ENCODE data around the gene HSD17B14. TPM values are rescaled to one million over a fixed set of nuclear protein-coding genes. Genes with fewer than 3 reads are reported as not detected.

HSD17B14 gene
- total and polyA plus RNA-seq, 2 of the 13 experiments (the other 11 are each of a cell fraction or from before 2014, with no cell fraction given): 0.58 to 1.2 TPM

DNA sequence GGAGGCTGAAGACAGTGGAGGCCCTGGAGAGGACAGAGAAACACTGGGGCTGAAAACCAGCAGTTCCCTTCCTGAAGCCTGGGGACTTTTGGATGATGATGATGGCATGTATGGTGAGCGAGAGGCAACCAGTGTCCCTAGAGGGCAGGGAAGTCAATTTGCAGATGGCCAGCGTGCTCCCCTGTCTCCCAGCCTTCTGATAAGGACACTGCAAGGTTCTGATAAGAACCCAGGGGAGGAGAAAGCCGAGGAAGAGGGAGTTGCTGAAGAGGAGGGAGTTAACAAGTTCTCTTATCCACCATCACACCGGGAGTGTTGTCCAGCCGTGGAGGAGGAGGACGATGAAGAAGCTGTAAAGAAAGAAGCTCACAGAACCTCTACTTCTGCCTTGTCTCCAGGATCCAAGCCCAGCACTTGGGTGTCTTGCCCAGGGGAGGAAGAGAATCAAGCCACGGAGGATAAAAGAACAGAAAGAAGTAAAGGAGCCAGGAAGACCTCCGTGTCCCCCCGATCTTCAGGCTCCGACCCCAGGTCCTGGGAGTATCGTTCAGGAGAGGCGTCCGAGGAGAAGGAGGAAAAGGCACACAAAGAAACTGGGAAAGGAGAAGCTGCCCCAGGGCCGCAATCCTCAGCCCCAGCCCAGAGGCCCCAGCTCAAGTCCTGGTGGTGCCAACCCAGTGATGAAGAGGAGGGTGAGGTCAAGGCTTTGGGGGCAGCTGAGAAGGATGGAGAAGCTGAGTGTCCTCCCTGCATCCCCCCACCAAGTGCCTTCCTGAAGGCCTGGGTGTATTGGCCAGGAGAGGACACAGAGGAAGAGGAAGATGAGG lies 37.4 kb upstream of the HSD17B14 start:
- intact Hi-C loops (cut with micrococcal nuclease; ENCODE audit: unreplicated experiment): loop anchor here (10.0 kb wide), 1 partner anchor 91 kb away; the partner anchor contains the start of gene FTL
- no peak for FAIRE-seq
- WGBS (ENCODE audit: low lambda C conversion rate): 76% methylated on average over 14 of the region's 14 CpGs
- peaks cover 34% of the 10 kb centered on the region for H3K79me2 ChIP-seq (ENCODE audit: insufficient read depth, low read length)
- POLR2A ChIA-PET: interaction anchor here (0.6 to 6.9 kb wide), 9 partner anchors 26 to 119 kb away, joined by 3 to 88 read pairs (median 8); partner anchors contain the start of genes FTL, GYS1, NUCB1 and RUVBL2
- peaks cover 9 to 32% of the 10 kb centered on the region in 2 experiments for H3K36me3 ChIP-seq (replicated peaks in 1 of 2; ENCODE audit: control insufficient read depth in 1 of 2, insufficient read depth in 2 of 2, low read length in 2 of 2)
- H3K4me3 ChIP-seq (replicated peaks in 1 of 3; ENCODE audit: insufficient read depth in 1 of 3, low read depth in 2 of 3, low read length in 3 of 3): peak overlapping the region; percentile 93 to 97 (median 94)
- H4K20me1 ChIP-seq (ENCODE audit: insufficient read depth, low read length): peaks cover 32% of the 10 kb centered on the region
- H3K4me1 ChIP-seq (ENCODE audit: insufficient read depth, low read length): peaks cover 56% of the 10 kb centered on the region
- H2AFZ ChIP-seq (ENCODE audit: low read length): no peak overlapping the region
- no peak for ATAC-seq
- H3K27ac ChIP-seq (ENCODE audit: extremely low read length, insufficient read depth, low read length): peak overlapping the region; percentile 99
- no peaks in the 10 kb centered on the region for H3K9me3 ChIP-seq (ENCODE audit: low read length)
- in situ Hi-C loops (cut with HindIII; ENCODE audit: extremely low pct_ligation_motif_present, low pct_unique_long_range_greater_than_20kb): loop anchor here (5.0 kb wide), 1 partner anchor 89 kb away; no protein-coding TSS in a partner anchor
- DNase-seq (ENCODE audit: low spot score): no peak
- CTCF ChIA-PET (ENCODE audit: low intra/inter-chr PET ratio, low total read pairs): no interaction called here
- no peaks in the 10 kb centered on the region; a peak in 1 of 5 replicates for H3K27me3 ChIP-seq (ENCODE audit: control insufficient read depth in 1 of 2, insufficient read depth in 2 of 2, low read length in 2 of 2)
- H3K9ac ChIP-seq (ENCODE audit: insufficient read depth, low read depth, low read length): peak overlapping the region; percentile 100
- peak overlapping the region; percentile 97 for H3K4me2 ChIP-seq (ENCODE audit: low read depth, low read length)
- no TSS peak for BruUV-seq (replicated peaks)
- TF ChIP-seq ZNF567 (CRISPR knock-in tag; IDR thresholded peaks at IDR 0.05; ENCODE audit: borderline replicate concordance): no peak
- TF ChIP-seq ZNF317 (CRISPR knock-in tag; IDR thresholded peaks at IDR 0.05): no peak
- no peak for TF ChIP-seq ZSCAN12 (CRISPR knock-in tag; IDR thresholded peaks at IDR 0.05)
- no peak for TF ChIP-seq ZNF546 (CRISPR knock-in tag; conservative IDR thresholded peaks at IDR 0.05)
- no peak for TF ChIP-seq TP53 (CRISPR knock-in tag; conservative IDR thresholded peaks at IDR 0.05)
- no peak for TF ChIP-seq ZFAT (CRISPR knock-in tag; conservative IDR thresholded peaks at IDR 0.05)
- TF ChIP-seq ZNF451 (CRISPR knock-in tag; IDR thresholded peaks at IDR 0.05): no peak
- no peak for TF ChIP-seq ELF1 (CRISPR knock-in tag; IDR thresholded peaks at IDR 0.05)
- TF ChIP-seq CEBPB (IDR thresholded peaks at IDR 0.05; ENCODE audit: borderline replicate concordance, low read depth, low read length): no peak
- no peak for TF ChIP-seq HOXA5 (CRISPR knock-in tag; IDR thresholded peaks at IDR 0.05)
- TF ChIP-seq, protein P1, sequence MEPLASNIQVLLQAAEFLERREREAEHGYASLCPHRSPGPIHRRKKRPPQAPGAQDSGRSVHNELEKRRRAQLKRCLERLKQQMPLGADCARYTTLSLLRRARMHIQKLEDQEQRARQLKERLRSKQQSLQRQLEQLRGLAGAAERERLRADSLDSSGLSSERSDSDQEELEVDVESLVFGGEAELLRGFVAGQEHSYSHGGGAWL (CRISPR knock-in tag; IDR thresholded peaks at IDR 0.05): 0 out of 2 replicates have a peak, but pooled peaks have one; percentile 2
- TF ChIP-seq KLF13 (CRISPR knock-in tag; IDR thresholded peaks at IDR 0.05): no peak
- no peak for TF ChIP-seq ZNF703 (CRISPR knock-in tag; IDR thresholded peaks at IDR 0.05; ENCODE audit: borderline replicate concordance)
- TF ChIP-seq PTBP1 (IDR thresholded peaks at IDR 0.05; ENCODE audit: low read depth, low read length, poor library complexity, severe bottlenecking): no peak
- TF ChIP-seq SMAD9 (CRISPR knock-in tag; IDR thresholded peaks at IDR 0.05): no peak
- TF ChIP-seq CBX1 (IDR thresholded peaks at IDR 0.05; ENCODE audit: low read depth): no peak
- TF ChIP-seq ZNF253 (CRISPR knock-in tag; IDR thresholded peaks at IDR 0.05; ENCODE audit: borderline replicate concordance): 0 out of 2 replicates have a peak, but pooled peaks have one; percentile 29
- 0 out of 2 replicates have a peak, but pooled peaks have one; percentile 0 for TF ChIP-seq RBFOX2 (IDR thresholded peaks at IDR 0.05; ENCODE audit: low read depth, low read length)
- TF ChIP-seq HCFC1 (IDR thresholded peaks at IDR 0.05; ENCODE audit: low read depth, low read length): no peak
- TF ChIP-seq, protein P2, sequence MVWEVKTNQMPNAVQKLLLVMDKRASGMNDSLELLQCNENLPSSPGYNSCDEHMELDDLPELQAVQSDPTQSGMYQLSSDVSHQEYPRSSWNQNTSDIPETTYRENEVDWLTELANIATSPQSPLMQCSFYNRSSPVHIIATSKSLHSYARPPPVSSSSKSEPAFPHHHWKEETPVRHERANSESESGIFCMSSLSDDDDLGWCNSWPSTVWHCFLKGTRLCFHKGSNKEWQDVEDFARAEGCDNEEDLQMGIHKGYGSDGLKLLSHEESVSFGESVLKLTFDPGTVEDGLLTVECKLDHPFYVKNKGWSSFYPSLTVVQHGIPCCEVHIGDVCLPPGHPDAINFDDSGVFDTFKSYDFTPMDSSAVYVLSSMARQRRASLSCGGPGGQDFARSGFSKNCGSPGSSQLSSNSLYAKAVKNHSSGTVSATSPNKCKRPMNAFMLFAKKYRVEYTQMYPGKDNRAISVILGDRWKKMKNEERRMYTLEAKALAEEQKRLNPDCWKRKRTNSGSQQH (CRISPR knock-in tag; IDR thresholded peaks at IDR 0.05; ENCODE audit: low read depth): no peak
- TF ChIP-seq, protein P3, sequence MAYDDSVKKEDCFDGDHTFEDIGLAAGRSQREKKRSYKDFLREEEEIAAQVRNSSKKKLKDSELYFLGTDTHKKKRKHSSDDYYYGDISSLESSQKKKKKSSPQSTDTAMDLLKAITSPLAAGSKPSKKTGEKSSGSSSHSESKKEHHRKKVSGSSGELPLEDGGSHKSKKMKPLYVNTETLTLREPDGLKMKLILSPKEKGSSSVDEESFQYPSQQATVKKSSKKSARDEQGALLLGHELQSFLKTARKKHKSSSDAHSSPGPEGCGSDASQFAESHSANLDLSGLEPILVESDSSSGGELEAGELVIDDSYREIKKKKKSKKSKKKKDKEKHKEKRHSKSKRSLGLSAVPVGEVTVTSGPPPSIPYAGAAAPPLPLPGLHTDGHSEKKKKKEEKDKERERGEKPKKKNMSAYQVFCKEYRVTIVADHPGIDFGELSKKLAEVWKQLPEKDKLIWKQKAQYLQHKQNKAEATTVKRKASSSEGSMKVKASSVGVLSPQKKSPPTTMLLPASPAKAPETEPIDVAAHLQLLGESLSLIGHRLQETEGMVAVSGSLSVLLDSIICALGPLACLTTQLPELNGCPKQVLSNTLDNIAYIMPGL (CRISPR knock-in tag; IDR thresholded peaks at IDR 0.05; ENCODE audit: borderline replicate concordance in 1 of 2, low read depth in 1 of 2): no peak

Data from HepG2 (cell line).